ENCODE data around the gene EEF1G.

DNA sequence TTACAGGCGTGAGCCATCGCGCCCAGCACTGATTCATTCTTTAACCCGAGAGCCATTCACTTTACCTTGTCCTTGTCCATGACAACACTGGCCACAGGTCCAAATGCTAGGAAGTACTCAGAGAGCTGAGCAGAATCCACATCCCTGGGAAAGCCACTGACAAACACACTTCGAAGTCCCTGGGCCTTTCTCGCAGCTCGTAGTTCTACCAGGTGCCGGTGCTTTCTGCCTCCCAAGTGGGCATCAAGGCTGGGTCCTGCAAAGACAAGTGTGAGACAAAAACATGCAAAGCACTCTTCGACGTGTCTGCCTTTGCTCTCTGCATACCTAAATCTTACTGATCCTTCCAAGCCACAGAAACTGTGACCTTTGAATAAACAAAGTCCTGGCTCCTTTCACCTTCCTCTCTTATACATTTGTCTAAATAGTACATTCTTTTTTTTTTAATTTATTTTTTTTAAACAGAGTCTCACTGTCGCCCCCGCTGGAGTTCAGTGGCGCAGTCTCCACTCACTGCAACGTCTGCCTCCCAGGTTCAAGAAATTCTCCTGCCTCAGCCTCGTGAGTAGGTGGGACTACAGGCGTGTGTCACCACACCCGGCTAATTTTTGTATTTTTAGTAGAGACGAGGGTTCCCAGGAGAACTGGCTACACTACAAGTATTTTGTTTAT lies 15.4 kb upstream of the EEF1G start:
- TF ChIP-seq, protein P1, sequence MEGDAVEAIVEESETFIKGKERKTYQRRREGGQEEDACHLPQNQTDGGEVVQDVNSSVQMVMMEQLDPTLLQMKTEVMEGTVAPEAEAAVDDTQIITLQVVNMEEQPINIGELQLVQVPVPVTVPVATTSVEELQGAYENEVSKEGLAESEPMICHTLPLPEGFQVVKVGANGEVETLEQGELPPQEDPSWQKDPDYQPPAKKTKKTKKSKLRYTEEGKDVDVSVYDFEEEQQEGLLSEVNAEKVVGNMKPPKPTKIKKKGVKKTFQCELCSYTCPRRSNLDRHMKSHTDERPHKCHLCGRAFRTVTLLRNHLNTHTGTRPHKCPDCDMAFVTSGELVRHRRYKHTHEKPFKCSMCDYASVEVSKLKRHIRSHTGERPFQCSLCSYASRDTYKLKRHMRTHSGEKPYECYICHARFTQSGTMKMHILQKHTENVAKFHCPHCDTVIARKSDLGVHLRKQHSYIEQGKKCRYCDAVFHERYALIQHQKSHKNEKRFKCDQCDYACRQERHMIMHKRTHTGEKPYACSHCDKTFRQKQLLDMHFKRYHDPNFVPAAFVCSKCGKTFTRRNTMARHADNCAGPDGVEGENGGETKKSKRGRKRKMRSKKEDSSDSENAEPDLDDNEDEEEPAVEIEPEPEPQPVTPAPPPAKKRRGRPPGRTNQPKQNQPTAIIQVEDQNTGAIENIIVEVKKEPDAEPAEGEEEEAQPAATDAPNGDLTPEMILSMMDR (IDR thresholded peaks at IDR 0.05), result peak; percentile 48
- TF ChIP-seq ZFX (IDR thresholded peaks at IDR 0.05; ENCODE audit: borderline replicate concordance), result no peak

All from 22Rv1 (cell line).